B cell (primary cell): ENCODE data around the gene RARB. TPM values are rescaled to one million over a fixed set of nuclear protein-coding genes. Genes with fewer than 3 reads are reported as not detected.

Experiments
- ATAC-seq: fragments of 200-7000 bp; cut with Tn5 transposase; one replicate; pipeline ENCODE4 v1.10.0; 2021; ENCODE audit warnings: low read depth, mild to moderate bottlenecking, moderate number of reproducible peaks, moderate library complexity
- CTCF ChIA-PET: fragments of 350-600 bp; sonication (Branson Sonifier 250); formaldehyde crosslinking; loops from one replicate; lab custom pipeline; 2021; ENCODE audit warnings: antibody characterized with exemption, inconsistent platforms; lab: Charles Lee
- POLR2A ChIA-PET: fragments of 350-600 bp; sonication (Branson Sonifier 250); formaldehyde crosslinking; loops from one replicate; lab custom pipeline; 2021; ENCODE audit warnings: antibody characterized with exemption; lab: Charles Lee
- DNase-seq: peaks from one replicate; pipeline ENCODE4 v3.0.0; 2013
- H2AFZ ChIP-seq: 2 replicates; pipeline ENCODE4 v1.6.1; 2012; ENCODE audit warnings: mild to moderate bottlenecking, low read depth, low read length; ENCODE audit not compliant: insufficient read depth, poor library complexity, severe bottlenecking
- H3K27ac ChIP-seq, 2 donors: 1 replicate in 1 of 2; 2 replicates in 1 of 2; pipeline ENCODE4 v1.5.1; 2012 to 2013; ENCODE audit warnings: low read length in 2 of 2, mild to moderate bottlenecking in 2 of 2, moderate library complexity in 1 of 2
- H3K27me3 ChIP-seq, 4 experiments: fragments of 200-600 bp in 1 of 4; sonication (generic) in 1 of 4; replicated peaks in 1 of 4; 1 replicate in 2 of 4; 2 replicates in 2 of 4; pipeline versions ENCODE4 v1.6.1 to v1.7.0; 2013 to 2016; ENCODE audit warnings: low read length in 3 of 4, mild to moderate bottlenecking in 2 of 4, mixed read lengths in 1 of 4, moderate library complexity in 1 of 4; ENCODE audit not compliant: insufficient read depth in 4 of 4, control insufficient read depth in 3 of 4; ENCODE audit errors: control extremely low read depth in 1 of 4
- H3K36me3 ChIP-seq, 2 experiments: replicated peaks in 1 of 2; 1 replicate in 1 of 2; 2 replicates in 1 of 2; pipeline versions ENCODE4 v1.6.1 to v1.7.1; 2013; ENCODE audit warnings: low read length in 1 of 2; ENCODE audit not compliant: insufficient read depth in 2 of 2, control insufficient read depth in 1 of 2; ENCODE audit errors: control extremely low read depth in 1 of 2, extremely low read depth in 1 of 2
- H3K4me1 ChIP-seq, 2 donors: fragments of 200-600 bp in 1 of 2; sonication (generic) in 1 of 2; 1 replicate in 1 of 2; 2 replicates in 1 of 2; pipeline versions ENCODE4 v1.5.1 to v1.6.1; 2013 to 2017; ENCODE audit warnings: low read length in 2 of 2; ENCODE audit not compliant: control insufficient read depth in 2 of 2, insufficient read depth in 2 of 2
- H3K4me2 ChIP-seq: replicated peaks from 2 replicates; pipeline ENCODE3; 2012; ENCODE audit warnings: mild to moderate bottlenecking, low read depth, low read length; ENCODE audit not compliant: poor library complexity, severe bottlenecking
- H3K4me3 ChIP-seq, 5 experiments: fragments of 200-600 bp in 1 of 5; sonication (generic) in 1 of 5; 1 replicate in 3 of 5; 2 replicates in 2 of 5; pipeline versions ENCODE4 v1.5.1 to v1.7.0; 2011 to 2016; ENCODE audit warnings: low read length in 4 of 5, mild to moderate bottlenecking in 4 of 5, low read depth in 2 of 5, control low read depth in 1 of 5, moderate library complexity in 1 of 5; ENCODE audit not compliant: insufficient read depth in 1 of 5; ENCODE audit errors: control extremely low read depth in 1 of 5, extremely low read depth in 1 of 5
- H3K79me2 ChIP-seq: fragments of 200-600 bp; sonication (generic); one replicate; pipeline ENCODE4 v1.6.0; 2016; ENCODE audit warnings: low read length; ENCODE audit not compliant: control insufficient read depth, insufficient read depth
- H3K9ac ChIP-seq: fragments of 200-600 bp; sonication (generic); 2 replicates; pipeline ENCODE4 v1.6.1; 2017; ENCODE audit warnings: mild to moderate bottlenecking, low read length, moderate library complexity
- H3K9me3 ChIP-seq, 3 donors: one replicate each; pipeline versions ENCODE4 v1.6.1 to v1.7.1; 2013; ENCODE audit warnings: low read length in 2 of 3; ENCODE audit not compliant: control insufficient read depth in 2 of 3, insufficient read depth in 1 of 3; ENCODE audit errors: control extremely low read depth in 1 of 3
- H4K20me1 ChIP-seq: 2 replicates; pipeline ENCODE4 v1.6.0; 2012; ENCODE audit warnings: mild to moderate bottlenecking, low read length; ENCODE audit not compliant: insufficient read depth, control insufficient read depth, poor library complexity, severe bottlenecking
- H3K27ac Mint-ChIP-seq: one replicate; pipeline ENCODE4 v1.8.0; 2021; ENCODE audit warnings: mixed read lengths
- H3K27me3 Mint-ChIP-seq: one replicate; pipeline ENCODE4 v1.8.0; 2021; ENCODE audit warnings: mixed read lengths
- H3K4me1 Mint-ChIP-seq: one replicate; pipeline ENCODE4 v1.8.0; 2021; ENCODE audit warnings: mixed read lengths
- H3K4me3 Mint-ChIP-seq: one replicate; pipeline ENCODE4 v1.8.0; 2021; ENCODE audit warnings: mixed read lengths
- H3K9me3 Mint-ChIP-seq: one replicate; pipeline ENCODE4 v1.8.0; 2022; ENCODE audit warnings: mixed read lengths; ENCODE audit not compliant: insufficient read depth
- CTCF ChIP-seq: fragments of 200-600 bp; IDR thresholded peaks from one replicate; pipeline ENCODE4 v1.8.0; 2022; ENCODE audit warnings: antibody characterized with exemption, mild to moderate bottlenecking
- EZH2 ChIP-seq: IDR thresholded peaks from 2 replicates; pipeline ENCODE4 v1.6.1; 2012; ENCODE audit warnings: borderline replicate concordance, low read depth, mild to moderate bottlenecking, moderate library complexity, low read length; ENCODE audit not compliant: insufficient read depth, poor library complexity, severe bottlenecking
- WGBS: methylation state at CpG from one replicate; pipeline ENCODE4 v1.1.5; 2013; ENCODE audit warnings: missing lambda C conversion rate; ENCODE audit not compliant: insufficient coverage; 5-methylcytosine and 5-hydroxymethylcytosine counted together
- intact Hi-C: fragments of 100-400 bp; cut with micrococcal nuclease; formaldehyde crosslinking; loops from one replicate; pipeline ENCODE4 v1.10.0; 2022
- polyA plus RNA-seq: library from polyadenylated mRNA; depleted of rRNA; stranded (reverse); fragments of >200 nt; gene quantifications from 2 replicates; pipeline ENCODE4 v1.2.3, GENCODE V29; 2012
- total RNA-seq, 2 donors: library from RNA; stranded (reverse); fragments of 120-200 nt in 1 of 2; gene quantifications; 1 replicate in 1 of 2; 2 replicates in 1 of 2; pipeline versions ENCODE4 v1.2.3 to v1.2.4, GENCODE V29; 2013 to 2022

RARB gene
- total and polyA plus RNA-seq, 2 donors (not counting 1 experiment from before 2014, with no cell fraction given), result not detected

- no peak overlapping the region for H3K4me2 ChIP-seq
- H3K27ac ChIP-seq, result no peak overlapping the region
- no peaks in the 10 kb centered on the region for H4K20me1 ChIP-seq
- intact Hi-C loops, result no loop called here
- H3K9ac ChIP-seq, result no peak overlapping the region
- DNase-seq, result no peak
- no peaks in the 10 kb centered on the region for H3K36me3 ChIP-seq
- ATAC-seq, result no peak
- H2AFZ ChIP-seq, result no peak overlapping the region
- peaks cover 0 to 2% (median 0%) of the 10 kb centered on the region in 4 experiments for H3K27me3 ChIP-seq
- Mint-ChIP-seq H3K27ac (no peak overlapping the region), H3K27me3 (no peaks in the 10 kb centered on the region), H3K4me1 (no peaks in the 10 kb centered on the region), H3K4me3 (no peak overlapping the region), H3K9me3 (peaks cover 17% of the 10 kb centered on the region)
- no peaks in the 10 kb centered on the region for H3K79me2 ChIP-seq
- TF ChIP-seq EZH2, result no peak
- no peak for TF ChIP-seq CTCF
- ChIA-PET POLR2A (no interaction called here), CTCF (no interaction called here)
- H3K4me3 ChIP-seq, result no peak overlapping the region
- WGBS, result no CpG with 5 or more reads among the region's 3 CpGs
- H3K9me3 ChIP-seq, result peaks cover 4 to 18% (median 9%) of the 10 kb centered on the region in 3 donors
- no peaks in the 10 kb centered on the region for H3K4me1 ChIP-seq
These were observed 65.2 kb downstream of the RARB start for GRCh38 chr3:25493246-25493645.

GRCh38 chr3:25493786-25494185, 65.7 kb downstream of the RARB start:
- peaks cover 17% of the 10 kb centered on the region for H3K9me3 Mint-ChIP-seq
- Histone ChIP-seq H3K4me3 (no peak overlapping the region), H3K79me2 (no peaks in the 10 kb centered on the region), H3K27me3 (peaks cover 0 to 2% (median 0%) of the 10 kb centered on the region in 4 experiments), H3K9ac (no peak overlapping the region), H3K4me1 (no peaks in the 10 kb centered on the region), H2AFZ (no peak overlapping the region), H4K20me1 (no peaks in the 10 kb centered on the region), H3K4me2 (no peak overlapping the region), H3K27ac (no peak overlapping the region), H3K36me3 (no peaks in the 10 kb centered on the region), H3K9me3 (peaks cover 4 to 18% (median 9%) of the 10 kb centered on the region in 3 donors)
- TF ChIP-seq CTCF (no peak), EZH2 (no peak)
- ChIA-PET CTCF (no interaction called here), POLR2A (no interaction called here)
- H3K4me1 Mint-ChIP-seq, result no peaks in the 10 kb centered on the region
- H3K27me3 Mint-ChIP-seq, result no peaks in the 10 kb centered on the region
- intact Hi-C loops, result no loop called here
- WGBS, result 100% methylated on average over 1 of the region's 1 CpG
- DNase-seq, result no peak
- no peak overlapping the region for H3K4me3 Mint-ChIP-seq
- no peak overlapping the region for H3K27ac Mint-ChIP-seq
- ATAC-seq, result no peak
